Fibroblast of lung (primary cell): ENCODE data around the gene TCP11.

Experiments
- EZH2 ChIP-seq: IDR thresholded peaks from 2 replicates; pipeline ENCODE4 v1.5.1; 2012; ENCODE audit warnings: low read length, control low read depth, mild to moderate bottlenecking; ENCODE audit errors: missing control alignments
- TF ChIP-seq, protein P1 (sequence below), 2 donors: IDR thresholded peaks in 1 of 2; conservative IDR thresholded peaks in 1 of 2; 1 replicate in 1 of 2; 2 replicates in 1 of 2; pipeline ENCODE4 v1.5.1; 2011 to 2012; ENCODE audit warnings: low read length in 2 of 2, control low read depth in 1 of 2, inconsistent platforms in 1 of 2, low read depth in 1 of 2, mild to moderate bottlenecking in 1 of 2

DNA sequence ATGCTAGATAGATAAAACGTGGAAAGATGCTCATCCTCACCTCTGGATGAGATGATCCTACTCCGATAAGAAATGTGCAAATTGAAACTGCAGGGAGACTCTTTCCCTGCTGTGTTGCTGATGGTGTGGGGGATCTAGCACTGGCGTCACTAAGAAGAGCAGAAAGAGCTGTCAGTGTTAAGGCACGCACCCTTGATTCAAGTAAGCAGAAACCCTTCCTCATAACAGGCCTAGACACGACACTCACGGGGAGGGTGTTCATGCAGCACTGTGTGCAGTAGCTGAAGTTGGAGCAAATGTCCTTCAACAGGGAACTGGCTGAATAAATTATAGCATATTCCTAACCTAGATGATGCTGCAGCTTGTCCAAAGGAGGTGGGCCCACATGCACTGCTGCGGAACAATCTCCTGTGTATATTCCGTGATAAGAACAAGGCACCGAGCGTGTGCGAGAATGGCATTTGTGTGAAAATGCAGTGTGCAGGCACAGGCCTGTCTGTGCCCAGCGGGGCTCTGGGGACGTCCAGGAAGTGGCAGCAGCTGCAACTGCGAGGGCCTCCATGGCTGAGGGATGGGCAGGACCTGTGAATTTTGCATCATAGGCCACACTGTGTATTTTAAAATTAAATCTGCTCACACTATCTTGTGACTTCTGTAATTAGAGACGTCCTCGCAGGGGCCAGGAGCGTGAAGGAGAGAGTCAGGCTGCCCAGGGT, 64.0 kb downstream of the TCP11 start:
- TF ChIP-seq, protein P1, sequence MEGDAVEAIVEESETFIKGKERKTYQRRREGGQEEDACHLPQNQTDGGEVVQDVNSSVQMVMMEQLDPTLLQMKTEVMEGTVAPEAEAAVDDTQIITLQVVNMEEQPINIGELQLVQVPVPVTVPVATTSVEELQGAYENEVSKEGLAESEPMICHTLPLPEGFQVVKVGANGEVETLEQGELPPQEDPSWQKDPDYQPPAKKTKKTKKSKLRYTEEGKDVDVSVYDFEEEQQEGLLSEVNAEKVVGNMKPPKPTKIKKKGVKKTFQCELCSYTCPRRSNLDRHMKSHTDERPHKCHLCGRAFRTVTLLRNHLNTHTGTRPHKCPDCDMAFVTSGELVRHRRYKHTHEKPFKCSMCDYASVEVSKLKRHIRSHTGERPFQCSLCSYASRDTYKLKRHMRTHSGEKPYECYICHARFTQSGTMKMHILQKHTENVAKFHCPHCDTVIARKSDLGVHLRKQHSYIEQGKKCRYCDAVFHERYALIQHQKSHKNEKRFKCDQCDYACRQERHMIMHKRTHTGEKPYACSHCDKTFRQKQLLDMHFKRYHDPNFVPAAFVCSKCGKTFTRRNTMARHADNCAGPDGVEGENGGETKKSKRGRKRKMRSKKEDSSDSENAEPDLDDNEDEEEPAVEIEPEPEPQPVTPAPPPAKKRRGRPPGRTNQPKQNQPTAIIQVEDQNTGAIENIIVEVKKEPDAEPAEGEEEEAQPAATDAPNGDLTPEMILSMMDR (conservative IDR thresholded peaks at IDR 0.05 in 1 of 2, IDR thresholded peaks at IDR 0.05 in 1 of 2; ENCODE audit: low read depth in 1 of 2, low read length in 2 of 2): no peak
- TF ChIP-seq EZH2: no peak
